GM12891 (cell line): ENCODE data around the gene FAM118B.

Source experiments
- POLR2A ChIP-seq: IDR thresholded peaks from 2 replicates; pipeline ENCODE4 v1.6.1; 2011; ENCODE audit warnings: low read depth, low read length, control low read depth
- POLR2AphosphoS5 ChIP-seq: IDR thresholded peaks from 2 replicates; pipeline ENCODE4 v1.6.1; 2011; ENCODE audit warnings: low read depth, low read length, control low read depth
- TAF1 ChIP-seq: IDR thresholded peaks from 2 replicates; pipeline ENCODE4 v1.6.1; 2011; ENCODE audit warnings: low read depth, low read length, control low read depth

DNA sequence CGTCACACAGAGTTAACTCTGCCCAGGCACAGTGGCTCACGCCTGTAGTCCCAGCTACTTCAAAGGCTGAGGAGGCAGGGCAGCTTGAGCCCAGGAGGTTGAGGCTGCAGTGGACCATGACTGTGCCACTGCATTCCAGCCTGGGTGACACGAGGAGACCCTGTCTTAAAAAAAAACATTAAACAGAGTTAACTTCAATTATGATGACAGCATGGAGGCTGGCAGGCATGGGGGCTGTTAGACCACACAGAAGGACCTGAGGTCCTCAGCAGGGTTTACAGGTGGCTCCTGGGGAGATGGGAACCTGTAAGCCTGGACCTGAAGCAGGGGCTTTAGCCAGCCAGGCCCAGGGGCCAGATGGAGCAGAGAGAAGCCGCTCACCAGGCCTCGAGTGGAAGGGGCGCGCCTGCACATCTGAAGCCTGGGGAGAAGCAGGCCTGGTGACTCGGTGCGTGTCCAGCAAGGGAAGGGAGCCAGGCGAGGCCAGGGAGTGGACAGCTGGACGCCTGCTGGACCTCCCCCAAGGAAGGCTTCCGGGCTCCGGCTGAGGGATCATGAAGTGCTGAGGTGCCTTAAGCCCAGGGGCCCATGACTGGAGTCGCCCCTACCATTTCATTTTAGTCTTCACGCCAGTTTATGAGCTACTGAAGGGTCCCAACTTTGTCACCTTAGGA, 25.4 kb upstream of the FAM118B start:
- TF ChIP-seq POLR2A, result no peak
- TF ChIP-seq TAF1, result no peak
- TF ChIP-seq POLR2AphosphoS5, result no peak
